ENCODE measurements around the gene GSTA3.
"Not testable (repeated sequence)": the region's sequence is repeated elsewhere in the genome, so short reads cannot be mapped to it uniquely, and the experiment has no call there.

The GSTA3 gene

DNA sequence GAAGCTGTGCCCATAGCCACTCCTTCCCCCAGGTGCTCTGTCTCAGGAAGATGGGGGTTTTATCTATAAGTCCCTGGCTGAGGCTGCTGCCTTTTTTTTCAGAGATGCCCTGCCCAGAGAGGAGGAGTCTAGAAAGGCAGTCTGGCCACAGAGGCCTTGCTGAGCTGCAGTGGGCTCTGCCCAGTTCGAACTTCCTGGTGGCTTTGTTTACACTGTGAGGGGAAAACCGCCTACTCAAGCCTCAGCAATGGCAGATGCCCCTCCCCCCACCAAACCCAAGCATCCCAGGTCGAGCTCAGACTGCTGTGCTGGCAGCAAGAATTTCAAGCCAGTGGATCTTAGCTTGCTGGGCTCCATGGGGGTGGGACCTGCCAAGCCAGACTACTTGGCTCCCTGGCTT lies 53.4 kb downstream of the GSTA3 start:
- not testable (repeated sequence) for DNase-seq

GRCh38 chr6:52849137-52849536 lies 60.4 kb downstream of the GSTA3 start:
- DNase-seq, result no peak

All from activated T-cell treated with anti-CD3 and anti-CD28 coated beads, Interleukin-2, amount 50 U/mL, for 48 hours (primary cell).